ENCODE measurements around the gene LRRC2.
A peak's percentile ranks its signal among the peaks of the same experiment; 100 is the strongest.

The LRRC2 gene

GRCh38 chr3:46574881-46575576 is 8.9 kb upstream of the LRRC2 start:
- peaks cover 9% of the 10 kb centered on the region for H3K27me3 Mint-ChIP-seq
- no peak overlapping the region for H3K4me3 Mint-ChIP-seq
- ATAC-seq (no peak), DNase-seq (no peak)
- no peaks in the 10 kb centered on the region for H3K36me3 Mint-ChIP-seq (ENCODE audit: low read depth)
- no peaks in the 10 kb centered on the region for H3K9me3 Mint-ChIP-seq
- peaks cover 2% of the 10 kb centered on the region for H3K4me1 Mint-ChIP-seq
- H3K27ac Mint-ChIP-seq: no peak overlapping the region

DNA sequence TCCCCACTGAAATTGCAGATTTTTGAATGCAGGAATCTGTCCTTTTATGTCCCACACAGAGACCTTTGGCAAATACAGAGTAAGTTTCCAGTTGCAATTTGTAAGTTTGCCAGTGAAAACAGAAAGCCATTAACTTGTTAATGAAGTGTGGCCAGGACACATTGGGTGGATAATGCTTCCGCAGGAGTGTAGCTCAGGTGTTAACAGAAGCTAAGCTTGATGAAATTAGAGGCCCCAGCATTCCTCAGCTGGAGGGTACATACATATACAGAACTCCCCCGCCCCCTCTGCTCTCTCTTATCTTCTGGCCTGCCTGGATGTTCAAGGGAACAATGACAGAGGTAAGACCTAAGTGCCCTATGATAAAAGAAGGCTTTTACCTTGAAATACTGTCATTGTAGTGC is 8.1 kb upstream of the LRRC2 start:
- no peaks in the 10 kb centered on the region for H3K36me3 Mint-ChIP-seq (ENCODE audit: low read depth)
- peaks cover 9% of the 10 kb centered on the region for H3K27me3 Mint-ChIP-seq
- no peaks in the 10 kb centered on the region for H3K9me3 Mint-ChIP-seq
- no peak for DNase-seq
- no peak overlapping the region for H3K27ac Mint-ChIP-seq
- ATAC-seq: no peak
- no peak overlapping the region for H3K4me3 Mint-ChIP-seq
- peaks cover 2% of the 10 kb centered on the region for H3K4me1 Mint-ChIP-seq

- Mint-ChIP-seq H3K27ac (no peak overlapping the region), H3K27me3 (peaks cover 9% of the 10 kb centered on the region), H3K36me3 (ENCODE audit: low read depth) (no peaks in the 10 kb centered on the region), H3K4me3 (no peak overlapping the region), H3K4me1 (no peaks in the 10 kb centered on the region), H3K9me3 (no peaks in the 10 kb centered on the region)
- DNase-seq (no peak), ATAC-seq (no peak)
These were observed 7.6 kb upstream of the LRRC2 start for GRCh38 chr3:46573701-46574100.

DNA sequence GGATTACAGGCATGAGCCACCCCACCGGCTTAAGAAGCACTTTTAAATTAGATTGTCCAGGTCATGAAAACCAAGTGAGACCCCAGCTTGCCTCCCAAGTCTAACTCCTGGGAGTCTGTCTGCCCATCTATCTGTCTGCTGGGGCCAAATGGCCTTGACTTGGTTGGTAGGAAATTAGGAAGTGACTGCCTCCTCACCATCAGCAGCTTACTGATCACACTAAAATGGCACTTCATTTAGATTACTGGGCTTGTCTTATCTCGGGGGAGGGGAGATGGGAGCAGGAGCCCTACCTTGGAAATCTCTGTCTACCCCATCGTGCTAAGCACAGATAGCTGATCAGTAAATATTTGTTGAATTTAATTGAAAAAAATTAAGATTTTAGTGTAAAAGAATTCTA is 5.6 kb upstream of the LRRC2 start:
- Mint-ChIP-seq H3K4me3 (no peak overlapping the region), H3K27me3 (peaks cover 16% of the 10 kb centered on the region), H3K36me3 (ENCODE audit: low read depth) (no peaks in the 10 kb centered on the region), H3K9me3 (no peaks in the 10 kb centered on the region), H3K27ac (no peak overlapping the region), H3K4me1 (no peaks in the 10 kb centered on the region)
- DNase-seq (no peak), ATAC-seq (no peak)

- no peaks in the 10 kb centered on the region for H3K36me3 Mint-ChIP-seq (ENCODE audit: low read depth)
- DNase-seq: no peak
- peak overlapping the region; percentile 55 for H3K4me3 Mint-ChIP-seq
- peaks cover 12% of the 10 kb centered on the region for H3K4me1 Mint-ChIP-seq
- no peak overlapping the region for H3K27ac Mint-ChIP-seq
- peaks cover 33% of the 10 kb centered on the region for H3K27me3 Mint-ChIP-seq
- peak; percentile 15 for ATAC-seq
- no peaks in the 10 kb centered on the region for H3K9me3 Mint-ChIP-seq
These were observed 479 bp downstream of the LRRC2 start for GRCh38 chr3:46565607-46566039.

DNA sequence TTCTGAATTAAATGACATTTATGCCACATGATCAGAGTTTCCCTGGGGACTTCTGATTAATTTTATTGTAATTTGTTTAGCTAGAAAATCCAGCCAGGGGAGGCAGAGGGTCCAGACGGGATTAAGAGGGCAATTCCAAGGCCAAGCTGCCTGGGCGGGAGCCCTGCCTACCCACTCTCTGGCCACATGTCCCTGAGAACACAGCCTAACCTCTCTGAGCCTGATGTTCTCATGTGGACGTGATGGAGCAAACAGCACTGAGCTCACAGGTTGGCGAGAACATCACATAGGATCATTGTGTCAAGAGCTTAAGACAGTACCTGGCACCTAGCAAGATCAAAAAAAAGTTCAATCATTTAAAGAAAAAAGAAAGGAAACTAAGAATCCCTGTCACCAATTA is 1.0 kb downstream of the LRRC2 start:
- DNase-seq: no peak
- no peak for ATAC-seq
- Mint-ChIP-seq H3K9me3 (no peaks in the 10 kb centered on the region), H3K4me1 (peaks cover 12% of the 10 kb centered on the region), H3K36me3 (ENCODE audit: low read depth) (no peaks in the 10 kb centered on the region), H3K4me3 (peak overlapping the region; percentile 55), H3K27me3 (peaks cover 38% of the 10 kb centered on the region), H3K27ac (no peak overlapping the region)

- H3K27me3 Mint-ChIP-seq: peaks cover 39% of the 10 kb centered on the region
- ATAC-seq: no peak
- H3K4me3 Mint-ChIP-seq: no peak overlapping the region
- H3K27ac Mint-ChIP-seq: no peak overlapping the region
- DNase-seq: no peak
- H3K36me3 Mint-ChIP-seq (ENCODE audit: low read depth): no peaks in the 10 kb centered on the region
- H3K4me1 Mint-ChIP-seq: peaks cover 12% of the 10 kb centered on the region
- H3K9me3 Mint-ChIP-seq: no peaks in the 10 kb centered on the region
These were observed 1.7 kb downstream of the LRRC2 start for GRCh38 chr3:46564190-46565021.

DNA sequence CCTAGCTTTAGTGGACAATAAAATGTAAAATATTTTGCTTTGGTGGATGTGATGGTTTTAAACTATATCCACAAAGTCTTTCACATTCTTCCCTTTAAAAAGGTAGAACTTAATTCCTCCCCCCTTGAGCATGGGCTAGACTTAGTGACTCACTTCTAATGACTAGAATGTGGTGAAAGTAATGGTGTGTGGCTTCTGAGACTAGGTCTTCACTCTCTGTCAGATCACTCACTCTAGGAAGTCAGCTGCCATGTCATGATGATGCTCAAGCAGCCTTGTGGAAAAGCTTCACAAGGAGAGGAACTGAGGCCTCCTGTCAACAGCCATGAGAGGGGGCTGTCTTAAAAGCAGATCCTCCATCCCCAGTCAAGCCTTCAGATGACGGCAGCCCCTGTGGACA is 4.2 kb downstream of the LRRC2 start:
- ATAC-seq (peak; percentile 67), DNase-seq (no peak)
- Mint-ChIP-seq H3K27ac (no peak overlapping the region), H3K4me3 (no peak overlapping the region), H3K36me3 (ENCODE audit: low read depth) (no peaks in the 10 kb centered on the region), H3K4me1 (peaks cover 16% of the 10 kb centered on the region), H3K27me3 (peaks cover 32% of the 10 kb centered on the region), H3K9me3 (no peaks in the 10 kb centered on the region)

DNA sequence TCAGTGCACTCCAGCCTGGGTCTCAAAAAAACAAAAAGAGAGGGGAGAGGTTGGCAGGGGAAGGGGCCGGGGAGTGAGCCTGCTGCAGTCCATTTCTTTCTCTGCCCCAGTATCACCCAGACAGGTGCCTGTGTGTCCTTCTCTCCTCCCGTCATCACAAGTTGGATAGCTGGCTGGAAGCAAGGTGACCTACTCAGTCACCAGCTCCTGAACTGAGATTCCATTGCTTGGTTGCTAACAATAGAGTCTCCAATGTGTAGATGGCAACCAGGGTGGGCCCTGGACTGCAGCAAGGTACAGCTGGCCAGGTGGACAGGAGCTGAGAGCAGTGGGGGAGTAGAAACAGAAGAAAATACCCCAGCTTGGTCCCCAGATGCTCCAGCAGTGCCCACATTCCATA is 4.6 kb downstream of the LRRC2 start:
- Mint-ChIP-seq H3K27ac (no peak overlapping the region), H3K9me3 (no peaks in the 10 kb centered on the region), H3K4me1 (peaks cover 16% of the 10 kb centered on the region), H3K4me3 (no peak overlapping the region), H3K36me3 (ENCODE audit: low read depth) (no peaks in the 10 kb centered on the region), H3K27me3 (peaks cover 32% of the 10 kb centered on the region)
- ATAC-seq: no peak
- no peak for DNase-seq

- Mint-ChIP-seq H3K4me1 (peaks cover 5% of the 10 kb centered on the region), H3K27ac (no peak overlapping the region), H3K27me3 (peaks cover 15% of the 10 kb centered on the region), H3K36me3 (ENCODE audit: low read depth) (no peaks in the 10 kb centered on the region), H3K4me3 (peak overlapping the region; percentile 70), H3K9me3 (no peaks in the 10 kb centered on the region)
- no peak for ATAC-seq
- no peak for DNase-seq
These were observed 6.9 kb downstream of the LRRC2 start for GRCh38 chr3:46559091-46559704.

DNA sequence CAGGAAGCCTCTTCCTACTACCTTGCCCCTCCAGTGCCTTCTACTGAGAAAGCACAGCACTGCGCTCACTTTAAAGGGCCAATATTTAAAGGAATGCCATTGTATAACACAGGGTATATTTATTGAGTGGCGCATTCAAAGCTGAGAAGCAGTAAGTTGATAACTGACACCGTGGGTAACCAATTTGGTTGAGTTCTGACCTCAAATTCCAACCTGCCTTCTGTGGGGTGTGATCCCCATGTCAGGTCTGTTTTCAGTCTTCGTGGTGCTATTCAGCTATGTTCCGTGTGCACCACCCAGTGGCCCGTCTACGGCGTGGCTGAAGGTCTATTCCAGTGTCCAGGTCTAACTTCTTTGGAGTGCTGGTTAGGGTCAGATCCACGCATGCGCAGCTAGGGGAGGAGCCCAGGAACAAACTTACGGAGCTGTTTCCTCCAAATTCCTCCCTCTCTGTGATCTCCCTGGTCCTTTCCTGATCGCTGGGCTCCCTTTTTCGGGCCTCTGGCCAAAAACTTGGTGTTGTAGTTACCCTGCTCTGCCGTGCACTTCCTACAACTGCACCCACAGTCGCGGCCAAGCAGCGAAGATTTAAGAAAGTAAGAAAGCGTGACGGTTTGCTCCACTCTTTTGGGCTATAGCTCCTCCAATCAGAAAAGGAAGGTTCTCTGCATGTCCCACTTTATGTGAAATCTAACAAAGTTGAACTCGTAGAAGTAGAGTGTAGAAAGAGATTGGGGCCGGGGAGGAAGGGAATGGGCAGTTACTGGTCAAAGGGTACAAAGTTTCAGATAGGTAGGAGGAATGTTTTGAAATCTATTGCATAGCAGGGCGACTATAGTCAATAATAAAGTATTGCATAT is 7.7 kb downstream of the LRRC2 start:
- ATAC-seq (peak; percentile 92), DNase-seq (peak; percentile 66)
- H3K4me3 Mint-ChIP-seq: peak overlapping the region; percentile 70
- H3K27me3 Mint-ChIP-seq: peaks cover 15% of the 10 kb centered on the region
- H3K4me1 Mint-ChIP-seq: peaks cover 5% of the 10 kb centered on the region
- no peaks in the 10 kb centered on the region for H3K36me3 Mint-ChIP-seq (ENCODE audit: low read depth)
- peak overlapping the region; percentile 43 for H3K27ac Mint-ChIP-seq
- H3K9me3 Mint-ChIP-seq: no peaks in the 10 kb centered on the region

- H3K4me1 Mint-ChIP-seq: peaks cover 5% of the 10 kb centered on the region
- no peaks in the 10 kb centered on the region for H3K9me3 Mint-ChIP-seq
- H3K4me3 Mint-ChIP-seq: no peak overlapping the region
- DNase-seq: no peak
- no peak overlapping the region for H3K27ac Mint-ChIP-seq
- no peaks in the 10 kb centered on the region for H3K36me3 Mint-ChIP-seq (ENCODE audit: low read depth)
- peaks cover 15% of the 10 kb centered on the region for H3K27me3 Mint-ChIP-seq
- ATAC-seq: no peak
These were observed 8.3 kb downstream of the LRRC2 start for GRCh38 chr3:46557814-46558183.

DNA sequence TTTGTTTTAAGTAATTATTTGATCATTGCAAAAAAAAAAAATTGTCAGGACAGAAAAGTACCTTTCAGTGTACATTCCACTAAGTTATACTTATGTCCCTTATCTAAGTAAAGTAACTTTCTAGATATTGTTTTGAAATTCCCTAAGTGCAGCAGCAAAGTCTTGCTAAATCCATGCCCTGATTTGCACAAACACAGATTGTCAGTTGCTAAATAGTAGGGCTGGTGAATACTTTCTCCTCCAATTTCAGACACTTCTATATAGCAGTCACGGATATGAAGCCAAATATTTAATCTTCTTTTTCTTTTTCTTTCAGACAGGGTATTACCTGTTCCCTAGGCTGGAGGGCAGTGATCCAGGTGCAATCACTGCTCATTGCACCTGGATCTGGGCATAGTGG is 12.9 kb downstream of the LRRC2 start:
- H3K4me3 Mint-ChIP-seq: no peak overlapping the region
- no peaks in the 10 kb centered on the region for H3K36me3 Mint-ChIP-seq (ENCODE audit: low read depth)
- no peak for ATAC-seq
- H3K27me3 Mint-ChIP-seq: peaks cover 10% of the 10 kb centered on the region
- no peak for DNase-seq
- H3K27ac Mint-ChIP-seq: no peak overlapping the region
- H3K9me3 Mint-ChIP-seq: no peaks in the 10 kb centered on the region
- peaks cover 9% of the 10 kb centered on the region for H3K4me1 Mint-ChIP-seq

DNA sequence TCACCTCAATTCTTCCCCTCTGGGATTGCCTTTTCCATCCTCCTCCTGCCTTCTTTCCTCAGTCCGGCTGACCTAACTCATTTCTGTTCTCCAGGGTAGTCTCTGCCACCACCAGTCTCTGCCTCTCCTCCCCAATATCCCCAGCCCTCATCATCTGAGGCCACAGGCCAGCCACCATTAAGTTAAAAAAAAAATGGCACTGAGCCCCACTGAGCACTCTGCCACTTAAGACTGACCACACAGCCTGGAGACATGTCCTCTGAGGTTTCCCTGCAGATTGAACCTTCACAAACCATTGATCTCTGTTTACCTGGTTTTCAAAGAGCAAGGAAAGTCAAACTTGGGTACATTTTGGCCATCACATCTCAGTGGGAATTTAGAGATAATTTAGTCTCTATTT is 13.6 kb downstream of the LRRC2 start:
- Mint-ChIP-seq H3K36me3 (ENCODE audit: low read depth) (no peaks in the 10 kb centered on the region), H3K9me3 (no peaks in the 10 kb centered on the region), H3K27ac (no peak overlapping the region), H3K27me3 (peaks cover 10% of the 10 kb centered on the region), H3K4me3 (no peak overlapping the region), H3K4me1 (peaks cover 9% of the 10 kb centered on the region)
- ATAC-seq: no peak
- DNase-seq: no peak

Measured in activated naive CD8-positive, alpha-beta T cell treated with anti-CD3 and anti-CD28 coated beads, Interleukin-2, amount 50 U/mL, for 24 hours (primary cell).